Measurements from ENCODE around the gene MAP4K2.

- no peak for TF ChIP-seq POLR2A (IDR thresholded peaks at IDR 0.05)
- TF ChIP-seq CTCF (IDR thresholded peaks at IDR 0.05), result no peak
- TF ChIP-seq EP300 (IDR thresholded peaks at IDR 0.05), result no peak
These were observed 49.5 kb downstream of the MAP4K2 start for GRCh38 chr11:64753380-64754123.

All from suprapubic skin (tissue), 3 donors.